Measurements from ENCODE around the gene OSBP2. TPM values are rescaled to one million over a fixed set of nuclear protein-coding genes. Genes with fewer than 3 reads are reported as not detected.

OSBP2 gene
- total RNA-seq, 1 experiment from 2014 or later = 10.2 TPM

- POLR2A ChIA-PET (ENCODE audit: unreplicated experiment) = no interaction called here
- no peak overlapping the region for H3K4me3 ChIP-seq (ENCODE audit: low read length)
- no peaks in the 10 kb centered on the region for H3F3A ChIP-seq (ENCODE audit: low read length, unreplicated experiment)
- no peak overlapping the region for H3K27ac ChIP-seq (ENCODE audit: low read length)
- no peaks in the 10 kb centered on the region for H4K20me1 ChIP-seq (ENCODE audit: low read length)
- no peaks in the 10 kb centered on the region for H3K36me3 ChIP-seq (ENCODE audit: low read depth, low read length)
- no peaks in the 10 kb centered on the region for H3K79me2 ChIP-seq (ENCODE audit: low read length)
- H3K27me3 ChIP-seq (ENCODE audit: low read length) = no peaks in the 10 kb centered on the region
- no peaks in the 10 kb centered on the region for H3K9me3 ChIP-seq (ENCODE audit: low read length)
- BruUV-seq (replicated peaks) = no TSS peak
- intact Hi-C loops (cut with micrococcal nuclease) = no loop called here
- H3K9me2 ChIP-seq (replicated peaks; ENCODE audit: low read length) = no peaks in the 10 kb centered on the region
- no peak overlapping the region for H3K4me2 ChIP-seq (ENCODE audit: low read length)
- DNase-seq = no peak
- TF ChIP-seq CTCF (conservative IDR thresholded peaks at IDR 0.05; ENCODE audit: low read depth, low read length) = no peak
- no peak for TF ChIP-seq EZH2phosphoT487 (IDR thresholded peaks at IDR 0.05; ENCODE audit: borderline replicate concordance, low read length)
- TF ChIP-seq EZH2 (IDR thresholded peaks at IDR 0.05; ENCODE audit: low read length, unreplicated experiment) = no peak
- CTCF ChIA-PET = no interaction called here
- no peaks in the 10 kb centered on the region for H3K4me1 ChIP-seq (ENCODE audit: insufficient read depth, low read length)
- no peak for ATAC-seq
- H3K9ac ChIP-seq (ENCODE audit: low read length) = no peak overlapping the region
- H2AFZ ChIP-seq (ENCODE audit: low read length) = no peak overlapping the region
These were observed 165.0 kb downstream of the OSBP2 start for GRCh38 chr22:30859714-30860095.

GRCh38 chr22:30860176-30861105 lies 165.8 kb downstream of the OSBP2 start:
- no peak overlapping the region for H3K4me2 ChIP-seq (ENCODE audit: low read length)
- no peaks in the 10 kb centered on the region for H3K4me1 ChIP-seq (ENCODE audit: insufficient read depth, low read length)
- no peak overlapping the region for H3K27ac ChIP-seq (ENCODE audit: low read length)
- no peaks in the 10 kb centered on the region for H3K27me3 ChIP-seq (ENCODE audit: low read length)
- H2AFZ ChIP-seq (ENCODE audit: low read length) = no peak overlapping the region
- CTCF ChIA-PET = no interaction called here
- TF ChIP-seq EZH2 (IDR thresholded peaks at IDR 0.05; ENCODE audit: low read length, unreplicated experiment) (no peak), CTCF (conservative IDR thresholded peaks at IDR 0.05; ENCODE audit: low read depth, low read length) (no peak), EZH2phosphoT487 (IDR thresholded peaks at IDR 0.05; ENCODE audit: borderline replicate concordance, low read length) (no peak)
- no peaks in the 10 kb centered on the region for H3F3A ChIP-seq (ENCODE audit: low read length, unreplicated experiment)
- no peaks in the 10 kb centered on the region for H3K36me3 ChIP-seq (ENCODE audit: low read depth, low read length)
- POLR2A ChIA-PET (ENCODE audit: unreplicated experiment) = no interaction called here
- intact Hi-C loops (cut with micrococcal nuclease) = no loop called here
- no peaks in the 10 kb centered on the region for H4K20me1 ChIP-seq (ENCODE audit: low read length)
- no TSS peak for BruUV-seq (replicated peaks)
- no peaks in the 10 kb centered on the region for H3K9me3 ChIP-seq (ENCODE audit: low read length)
- DNase-seq (no peak), ATAC-seq (no peak)
- no peaks in the 10 kb centered on the region for H3K79me2 ChIP-seq (ENCODE audit: low read length)
- no peak overlapping the region for H3K9ac ChIP-seq (ENCODE audit: low read length)
- no peak overlapping the region for H3K4me3 ChIP-seq (ENCODE audit: low read length)
- no peaks in the 10 kb centered on the region for H3K9me2 ChIP-seq (replicated peaks; ENCODE audit: low read length)

- ATAC-seq (no peak), DNase-seq (no peak)
- BruUV-seq (replicated peaks) = no TSS peak
- Histone ChIP-seq H3K9me3 (ENCODE audit: low read length) (no peaks in the 10 kb centered on the region), H3K36me3 (ENCODE audit: low read depth, low read length) (no peaks in the 10 kb centered on the region), H3K9me2 (replicated peaks; ENCODE audit: low read length) (no peaks in the 10 kb centered on the region), H3K4me3 (ENCODE audit: low read length) (no peak overlapping the region), H3K27ac (ENCODE audit: low read length) (no peak overlapping the region), H3K27me3 (ENCODE audit: low read length) (no peaks in the 10 kb centered on the region), H3K9ac (ENCODE audit: low read length) (no peak overlapping the region), H3F3A (ENCODE audit: low read length, unreplicated experiment) (no peaks in the 10 kb centered on the region), H3K79me2 (ENCODE audit: low read length) (no peaks in the 10 kb centered on the region), H3K4me1 (ENCODE audit: insufficient read depth, low read length) (no peaks in the 10 kb centered on the region), H4K20me1 (ENCODE audit: low read length) (no peaks in the 10 kb centered on the region), H2AFZ (ENCODE audit: low read length) (no peak overlapping the region), H3K4me2 (ENCODE audit: low read length) (no peak overlapping the region)
- ChIA-PET POLR2A (ENCODE audit: unreplicated experiment) (no interaction called here), CTCF (no interaction called here)
- TF ChIP-seq EZH2 (IDR thresholded peaks at IDR 0.05; ENCODE audit: low read length, unreplicated experiment) (no peak), CTCF (conservative IDR thresholded peaks at IDR 0.05; ENCODE audit: low read depth, low read length) (no peak), EZH2phosphoT487 (IDR thresholded peaks at IDR 0.05; ENCODE audit: borderline replicate concordance, low read length) (no peak)
- intact Hi-C loops (cut with micrococcal nuclease) = no loop called here
These were observed 166.5 kb downstream of the OSBP2 start for GRCh38 chr22:30861131-30861530.

All from PC-3 (cell line).